NCI-H1092 treated with DMSO at 0.1 percent for 48 hours (cell line): ENCODE data around the gene OLFM1.
"Not testable (repeated sequence)": the region's sequence is repeated elsewhere in the genome, so short reads cannot be mapped to it uniquely, and the experiment has no call there.

Experiments used
- DNase-seq: peaks from one replicate; lab custom pipeline; 2025; lab: John Stamatoyannopoulos, UW

Gene OLFM1

DNA sequence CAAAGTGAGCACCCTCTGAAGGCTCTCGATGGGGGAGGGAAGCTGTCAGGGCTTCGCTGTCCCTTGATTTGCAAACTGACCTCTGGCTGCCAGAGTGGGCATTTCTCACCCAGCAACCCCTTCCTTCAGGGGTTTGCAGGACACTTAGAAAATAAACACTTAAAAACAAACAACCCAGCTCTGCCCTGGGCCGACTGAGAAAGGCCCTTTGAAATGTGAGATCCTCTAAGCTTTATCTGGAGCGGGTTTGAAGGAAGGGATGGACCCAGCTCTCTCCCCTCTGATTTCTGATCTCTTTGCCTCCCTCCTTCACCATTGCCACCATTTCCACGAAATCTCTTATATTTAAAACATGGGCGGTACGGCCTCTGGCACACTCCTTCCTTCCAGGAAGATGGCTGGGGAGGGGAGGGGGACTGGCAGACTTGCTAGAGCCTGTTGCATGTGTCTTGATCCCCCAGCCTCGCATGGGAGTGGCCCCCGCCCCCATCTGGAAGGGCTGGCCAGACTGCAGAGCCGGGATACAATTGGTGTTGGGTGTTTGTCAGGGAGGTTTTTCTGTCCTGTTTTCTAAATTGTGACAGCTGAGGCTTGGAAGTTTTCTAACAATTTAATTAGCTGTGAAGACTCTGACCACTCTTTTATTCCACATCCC, 20.2 kb downstream of the OLFM1 start:
- DNase-seq: no peak

GRCh38 chr9:135108831-135109510, 21.5 kb downstream of the OLFM1 start:
- DNase-seq: no peak

- DNase-seq: no peak
Observed at GRCh38 chr9:135109650-135110049, 22.2 kb downstream of the OLFM1 start.

DNA sequence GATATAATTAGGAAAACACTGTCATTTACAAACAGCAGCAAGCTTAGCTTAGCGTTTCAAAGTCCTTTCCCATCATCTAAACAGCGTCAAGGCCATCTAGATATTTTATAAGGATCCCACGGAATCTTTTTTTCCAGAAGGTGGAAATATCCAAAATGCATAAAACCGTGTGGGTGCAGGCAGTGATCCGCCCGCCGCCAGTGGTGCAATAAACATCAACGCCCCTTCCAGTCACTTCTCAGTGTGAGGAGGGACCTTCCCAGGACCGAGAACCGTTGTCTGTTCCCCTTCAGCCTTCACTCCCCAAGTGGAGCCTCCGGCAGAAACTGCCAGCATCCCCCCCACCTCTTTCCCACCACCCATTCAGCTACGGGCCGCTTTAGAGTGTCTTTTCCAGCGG, 22.9 kb downstream of the OLFM1 start:
- DNase-seq: no peak

- DNase-seq: not testable (repeated sequence)
Observed at GRCh38 chr9:135111600-135111999, 24.1 kb downstream of the OLFM1 start.

- DNase-seq: no peak
Observed at GRCh38 chr9:135116371-135116770, 28.9 kb downstream of the OLFM1 start.

- no peak for DNase-seq
Observed at GRCh38 chr9:135116881-135117280, 29.4 kb downstream of the OLFM1 start.

GRCh38 chr9:135117281-135117680, 29.8 kb downstream of the OLFM1 start:
- DNase-seq: no peak

GRCh38 chr9:135119496-135120064, 32.1 kb downstream of the OLFM1 start:
- DNase-seq: no peak

DNA sequence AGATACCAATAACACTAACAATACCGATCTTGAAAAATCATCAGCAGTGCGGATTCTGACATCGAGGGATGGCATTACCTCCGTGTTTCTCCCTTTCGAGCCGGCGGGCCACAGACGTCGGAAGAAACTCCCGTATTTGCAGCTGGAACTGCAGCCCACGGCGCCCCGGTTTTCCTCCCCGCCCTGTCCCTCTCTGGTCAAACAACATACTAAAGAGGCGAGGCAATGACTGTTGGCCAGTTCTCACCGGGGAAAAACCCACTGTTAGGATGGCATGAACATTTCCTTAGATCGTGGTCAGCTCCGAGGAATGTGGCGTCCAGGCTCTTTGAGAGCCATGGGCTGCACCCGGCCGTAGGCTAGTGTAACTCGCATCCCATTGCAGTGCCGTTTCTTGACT, 32.8 kb downstream of the OLFM1 start:
- DNase-seq: no peak

GRCh38 chr9:135122316-135122715, 34.8 kb downstream of the OLFM1 start:
- DNase-seq: no peak

DNA sequence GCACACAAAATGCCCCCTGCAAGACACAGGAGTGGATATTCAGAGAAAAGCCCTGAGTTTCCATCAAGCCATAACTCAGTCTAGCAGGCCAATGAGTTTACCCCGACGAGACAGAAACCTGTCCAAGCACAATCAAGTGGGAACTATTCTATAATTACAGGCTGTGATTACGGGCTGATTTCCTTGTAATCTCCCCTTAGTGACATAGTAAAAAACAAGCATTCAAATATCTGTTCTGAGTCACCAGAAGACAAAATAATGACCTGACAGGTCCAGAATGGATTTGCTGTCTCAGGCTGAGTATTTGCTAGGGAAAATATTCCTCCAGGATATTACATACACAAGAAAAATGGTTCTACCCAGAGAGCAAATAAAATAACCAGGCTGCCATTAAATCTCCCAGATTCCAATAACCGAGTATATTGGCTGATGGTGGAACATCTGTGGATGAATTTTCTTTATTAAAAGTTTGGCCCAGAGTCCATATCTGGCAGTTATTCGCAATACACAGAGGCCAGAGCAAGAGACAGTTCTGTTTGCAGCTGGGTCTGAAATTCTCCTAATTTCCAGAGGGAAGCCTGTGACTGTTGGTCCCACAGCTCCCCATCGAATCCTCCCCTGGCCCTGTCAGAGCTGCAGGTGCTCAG, 35.8 kb downstream of the OLFM1 start:
- no peak for DNase-seq

- DNase-seq: no peak
Observed at GRCh38 chr9:135123773-135124134, 36.3 kb downstream of the OLFM1 start.

GRCh38 chr9:135126451-135127187, 39.2 kb downstream of the OLFM1 start:
- DNase-seq: no peak

DNA sequence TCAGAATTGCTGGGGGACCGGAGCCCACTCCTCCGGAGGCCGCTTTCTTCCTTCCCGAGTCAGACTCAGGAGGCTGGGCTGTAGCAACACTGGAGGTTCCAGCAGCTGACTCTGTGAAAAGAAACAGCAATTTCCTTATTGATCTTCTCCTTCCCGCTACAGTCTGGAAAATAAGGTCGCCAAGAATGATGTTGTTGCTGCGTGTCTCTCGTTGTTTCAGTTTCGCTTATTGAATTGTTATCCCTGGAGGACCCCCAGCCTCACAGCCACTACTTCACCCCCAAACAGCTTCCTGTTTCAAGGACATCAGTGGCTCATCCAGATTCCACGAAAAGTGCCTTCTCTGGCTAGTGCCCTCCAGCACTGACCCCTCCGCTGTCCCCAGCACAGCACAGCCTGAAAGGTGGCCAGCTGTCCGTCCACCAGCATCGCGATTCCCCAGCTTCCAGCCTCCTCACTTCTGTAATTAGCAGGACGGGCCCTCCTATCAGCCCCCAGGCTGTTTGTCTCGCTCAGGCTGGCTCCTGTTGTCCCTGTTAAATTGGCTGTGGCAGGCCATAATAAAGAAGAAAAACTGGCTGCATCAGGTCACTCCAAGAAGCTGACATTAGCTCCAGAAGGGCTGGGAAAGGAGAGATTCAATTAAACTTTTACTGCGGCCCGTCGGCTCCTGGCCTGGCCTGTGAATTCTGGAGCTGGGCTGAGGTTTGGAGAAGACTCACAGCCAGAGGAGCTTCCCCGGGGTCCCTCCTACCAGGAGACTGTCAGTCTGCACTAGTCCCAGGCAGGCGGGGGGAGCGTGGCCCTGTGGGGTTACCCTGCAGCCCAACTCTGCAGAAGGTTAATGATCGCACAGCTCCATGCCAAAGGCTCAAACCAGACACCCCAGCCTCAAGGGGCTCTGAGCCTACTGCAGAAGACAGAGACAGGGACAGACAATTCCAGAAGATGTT, 40.5 kb downstream of the OLFM1 start:
- no peak for DNase-seq

- no peak for DNase-seq
Observed at GRCh38 chr9:135129137-135129695, 41.7 kb downstream of the OLFM1 start.

- no peak for DNase-seq
Observed at GRCh38 chr9:135130207-135130976, 42.9 kb downstream of the OLFM1 start.

DNA sequence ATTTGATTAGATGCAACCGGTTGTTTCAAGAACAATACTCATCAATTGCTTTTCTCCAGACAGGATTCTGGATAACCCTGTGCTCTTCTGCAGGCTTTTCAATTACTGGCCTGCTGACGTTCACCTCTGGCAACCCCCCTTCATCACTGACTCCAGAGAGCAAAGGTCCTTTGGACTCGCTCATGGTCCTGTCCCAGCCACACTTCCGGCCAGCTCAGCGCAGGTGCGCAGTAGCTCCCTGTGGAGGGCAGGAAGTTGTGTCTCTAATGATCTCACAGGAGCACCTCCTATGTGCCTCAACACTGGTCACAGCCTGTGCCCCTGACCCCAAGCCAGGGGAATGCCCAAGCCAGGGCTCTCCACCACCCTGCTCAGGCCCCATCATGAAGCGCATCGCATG, 44.0 kb downstream of the OLFM1 start:
- DNase-seq: no peak

DNA sequence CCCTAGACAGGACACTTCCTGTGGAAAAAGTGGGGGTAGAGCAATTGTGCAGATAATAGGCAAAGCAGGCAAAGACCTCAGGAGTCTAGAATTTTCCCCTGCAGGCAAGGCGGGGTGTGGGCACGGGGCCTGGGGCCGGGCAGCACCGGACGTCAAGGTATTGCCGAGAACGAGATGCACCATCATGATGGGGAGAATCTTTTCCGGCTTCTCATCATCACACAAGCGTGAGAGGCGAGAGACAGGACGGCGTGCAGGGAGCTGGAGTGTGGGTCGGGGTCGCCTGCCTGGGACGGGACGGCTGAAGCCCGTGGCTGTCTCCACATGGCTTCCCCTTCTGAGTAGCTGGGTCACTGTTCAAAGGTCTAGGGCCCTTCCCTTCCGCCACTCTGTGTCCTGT, 44.5 kb downstream of the OLFM1 start:
- DNase-seq: no peak
